GM21526 (cell line): Measurements from ENCODE around the gene CNTNAP4.

ENCODE experiments used
- ATAC-seq: cut with Tn5 transposase; IDR thresholded peaks from one replicate; pipeline ENCODE4 v1.9.1; 2021; ENCODE audit warnings: moderate library complexity; ENCODE audit not compliant: unreplicated experiment, low FRiP score

Gene CNTNAP4

GRCh38 chr16:76303637-76304314 is 26.6 kb downstream of the CNTNAP4 start:
- no peak for ATAC-seq

- ATAC-seq = no peak
Observed at GRCh38 chr16:76309639-76310335, 32.6 kb downstream of the CNTNAP4 start.

GRCh38 chr16:76311260-76311659 is 34.1 kb downstream of the CNTNAP4 start:
- no peak for ATAC-seq

GRCh38 chr16:76318565-76318964 is 41.4 kb downstream of the CNTNAP4 start:
- ATAC-seq = no peak

- no peak for ATAC-seq
Observed at GRCh38 chr16:76329106-76329505, 51.9 kb downstream of the CNTNAP4 start.

- no peak for ATAC-seq
Observed at GRCh38 chr16:76335180-76335974, 58.2 kb downstream of the CNTNAP4 start.

- no peak for ATAC-seq
Observed at GRCh38 chr16:76336112-76336511, 58.9 kb downstream of the CNTNAP4 start.

- ATAC-seq = no peak
Observed at GRCh38 chr16:76338472-76338871, 61.3 kb downstream of the CNTNAP4 start.

- ATAC-seq = no peak
Observed at GRCh38 chr16:76343769-76344168, 66.6 kb downstream of the CNTNAP4 start.

- ATAC-seq = no peak
Observed at GRCh38 chr16:76345163-76345661, 68.0 kb downstream of the CNTNAP4 start.

GRCh38 chr16:76346210-76346609 is 69.0 kb downstream of the CNTNAP4 start:
- ATAC-seq = no peak

GRCh38 chr16:76351441-76351840 is 74.2 kb downstream of the CNTNAP4 start:
- no peak for ATAC-seq

- no peak for ATAC-seq
Observed at GRCh38 chr16:76360404-76360803, 83.2 kb downstream of the CNTNAP4 start.

- ATAC-seq = no peak
Observed at GRCh38 chr16:76370344-76370743, 93.1 kb downstream of the CNTNAP4 start.

- ATAC-seq = no peak
Observed at GRCh38 chr16:76371441-76371840, 94.2 kb downstream of the CNTNAP4 start.

- ATAC-seq = no peak
Observed at GRCh38 chr16:76373998-76374397, 96.8 kb downstream of the CNTNAP4 start.

- no peak for ATAC-seq
Observed at GRCh38 chr16:76376988-76377387, 99.8 kb downstream of the CNTNAP4 start.

- ATAC-seq = no peak
Observed at GRCh38 chr16:76378020-76378419, 100.8 kb downstream of the CNTNAP4 start.

- no peak for ATAC-seq
Observed at GRCh38 chr16:76381096-76381495, 103.9 kb downstream of the CNTNAP4 start.

- no peak for ATAC-seq
Observed at GRCh38 chr16:76385601-76386230, 108.5 kb downstream of the CNTNAP4 start.

GRCh38 chr16:76386784-76387183 is 109.6 kb downstream of the CNTNAP4 start:
- no peak for ATAC-seq
